Measurements from ENCODE around the gene SLN. TPM values are rescaled to one million over a fixed set of nuclear protein-coding genes. Genes with fewer than 3 reads are reported as not detected.

SLN gene
- total RNA-seq, 1 experiment from 2014 or later = not detected

DNA sequence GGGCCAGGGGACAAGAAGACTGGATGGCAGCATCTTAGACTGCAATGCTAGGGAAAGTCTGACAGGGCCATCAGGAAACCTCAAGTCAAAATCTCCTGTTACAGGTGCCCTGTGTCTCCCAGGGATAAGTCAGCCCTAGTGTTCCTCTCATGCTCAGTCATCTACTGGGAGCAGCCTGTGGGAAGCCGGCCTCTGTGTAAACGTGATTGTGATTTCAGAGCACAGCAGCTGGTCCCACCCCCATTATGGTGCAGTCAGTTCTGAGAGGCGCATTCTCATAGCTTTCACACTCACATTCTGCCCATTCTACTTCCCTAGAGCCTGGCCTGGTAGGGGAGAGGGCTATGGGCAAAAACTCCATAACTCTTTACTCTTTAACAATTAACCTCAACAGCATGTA is 7.2 kb upstream of the SLN start:
- Histone ChIP-seq H3K4me3 (replicated peaks in 1 of 2; ENCODE audit: low read depth in 1 of 2, low read length in 2 of 2) (no peak overlapping the region), H3K27me3 (ENCODE audit: insufficient read depth, low read length) (no peaks in the 10 kb centered on the region), H3K4me1 (ENCODE audit: control insufficient read depth in 1 of 2, insufficient read depth in 2 of 2, low read length in 2 of 2) (no peaks in the 10 kb centered on the region), H3K27ac (ENCODE audit: low read depth, low read length) (no peak overlapping the region), H3K9ac (ENCODE audit: low read length) (no peak overlapping the region), H3K4me2 (ENCODE audit: low read length) (no peak overlapping the region), H3K36me3 (ENCODE audit: control insufficient read depth in 1 of 2, insufficient read depth in 2 of 2, low read length in 2 of 2) (no peaks in the 10 kb centered on the region), H3K9me3 (ENCODE audit: control insufficient read depth in 1 of 2, insufficient read depth in 1 of 2, low read depth in 1 of 2, low read length in 2 of 2) (no peaks in the 10 kb centered on the region), H3K79me2 (ENCODE audit: insufficient read depth, low read length) (no peaks in the 10 kb centered on the region), H3K9me2 (ENCODE audit: insufficient read depth) (no peaks in the 10 kb centered on the region), H2AFZ (ENCODE audit: low read depth, low read length, poor library complexity, severe bottlenecking) (no peak overlapping the region), H4K20me1 (ENCODE audit: insufficient read depth) (no peaks in the 10 kb centered on the region)
- intact Hi-C loops (cut with micrococcal nuclease) = no loop called here
- POLR2A ChIA-PET = no interaction called here
- DNase-seq (ENCODE audit: low read depth, low spot score) (no peak), ATAC-seq (no peak)
- TF ChIP-seq EGR1 (IDR thresholded peaks at IDR 0.05; ENCODE audit: low read depth) (no peak), SP1 (IDR thresholded peaks at IDR 0.05; ENCODE audit: low read depth) (no peak), TCF7L2 (IDR thresholded peaks at IDR 0.05; ENCODE audit: borderline replicate concordance, extremely low read depth, insufficient read depth, insufficient read length) (no peak)
- RAD21 ChIA-PET (ENCODE audit: low non-redundant PET in 1 of 2, low total read pairs in 2 of 2, uncharacterized antibody in 2 of 2, unreplicated experiment in 2 of 2) = no interaction called here
- no TSS peak for BruUV-seq (replicated peaks)
- CTCF ChIA-PET = no interaction called here

DNA sequence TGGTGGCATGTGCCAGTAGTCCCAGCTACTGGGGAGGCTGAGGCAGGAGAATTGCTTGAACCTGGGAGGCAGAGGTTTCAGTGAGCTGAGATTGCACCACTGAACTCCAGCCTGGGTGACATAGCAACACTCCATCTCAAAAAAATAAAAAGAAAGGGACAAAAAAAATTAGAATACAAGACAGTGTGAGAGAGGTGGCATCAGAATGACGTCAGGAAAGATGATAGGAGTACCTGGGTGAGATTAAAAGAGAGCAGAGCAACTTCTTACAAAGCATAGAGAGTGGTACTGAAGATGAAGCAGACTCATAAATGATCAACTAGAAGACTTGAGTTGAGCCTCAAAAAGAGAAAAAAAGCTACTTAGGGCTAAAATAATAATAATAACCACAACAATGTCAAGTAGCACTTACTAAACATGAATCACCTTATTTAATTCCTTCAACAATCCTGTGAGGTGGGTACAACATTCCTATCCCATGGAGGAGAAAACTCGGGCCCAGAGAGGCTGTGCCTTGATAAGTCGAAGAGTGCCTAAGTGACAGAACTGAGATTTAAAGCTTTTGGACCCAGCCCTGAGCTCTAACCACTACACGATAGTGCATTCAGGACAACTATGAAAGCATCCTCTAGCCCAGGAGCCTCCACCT is 5.2 kb upstream of the SLN start:
- Histone ChIP-seq H3K36me3 (ENCODE audit: control insufficient read depth in 1 of 2, insufficient read depth in 2 of 2, low read length in 2 of 2) (no peaks in the 10 kb centered on the region), H3K9me2 (ENCODE audit: insufficient read depth) (no peaks in the 10 kb centered on the region), H3K4me2 (ENCODE audit: low read length) (no peak overlapping the region), H3K27ac (ENCODE audit: low read depth, low read length) (no peak overlapping the region), H3K9me3 (ENCODE audit: control insufficient read depth in 1 of 2, insufficient read depth in 1 of 2, low read depth in 1 of 2, low read length in 2 of 2) (no peaks in the 10 kb centered on the region), H3K9ac (ENCODE audit: low read length) (no peak overlapping the region), H3K4me1 (ENCODE audit: control insufficient read depth in 1 of 2, insufficient read depth in 2 of 2, low read length in 2 of 2) (no peaks in the 10 kb centered on the region), H3K27me3 (ENCODE audit: insufficient read depth, low read length) (no peaks in the 10 kb centered on the region), H3K4me3 (replicated peaks in 1 of 2; ENCODE audit: low read depth in 1 of 2, low read length in 2 of 2) (no peak overlapping the region), H2AFZ (ENCODE audit: low read depth, low read length, poor library complexity, severe bottlenecking) (no peak overlapping the region), H3K79me2 (ENCODE audit: insufficient read depth, low read length) (no peaks in the 10 kb centered on the region), H4K20me1 (ENCODE audit: insufficient read depth) (no peaks in the 10 kb centered on the region)
- POLR2A ChIA-PET = no interaction called here
- BruUV-seq (replicated peaks) = no TSS peak
- ATAC-seq (no peak), DNase-seq (ENCODE audit: low read depth, low spot score) (no peak)
- intact Hi-C loops (cut with micrococcal nuclease) = no loop called here
- CTCF ChIA-PET = no interaction called here
- RAD21 ChIA-PET (ENCODE audit: low non-redundant PET in 1 of 2, low total read pairs in 2 of 2, uncharacterized antibody in 2 of 2, unreplicated experiment in 2 of 2) = no interaction called here
- TF ChIP-seq, protein P1, sequence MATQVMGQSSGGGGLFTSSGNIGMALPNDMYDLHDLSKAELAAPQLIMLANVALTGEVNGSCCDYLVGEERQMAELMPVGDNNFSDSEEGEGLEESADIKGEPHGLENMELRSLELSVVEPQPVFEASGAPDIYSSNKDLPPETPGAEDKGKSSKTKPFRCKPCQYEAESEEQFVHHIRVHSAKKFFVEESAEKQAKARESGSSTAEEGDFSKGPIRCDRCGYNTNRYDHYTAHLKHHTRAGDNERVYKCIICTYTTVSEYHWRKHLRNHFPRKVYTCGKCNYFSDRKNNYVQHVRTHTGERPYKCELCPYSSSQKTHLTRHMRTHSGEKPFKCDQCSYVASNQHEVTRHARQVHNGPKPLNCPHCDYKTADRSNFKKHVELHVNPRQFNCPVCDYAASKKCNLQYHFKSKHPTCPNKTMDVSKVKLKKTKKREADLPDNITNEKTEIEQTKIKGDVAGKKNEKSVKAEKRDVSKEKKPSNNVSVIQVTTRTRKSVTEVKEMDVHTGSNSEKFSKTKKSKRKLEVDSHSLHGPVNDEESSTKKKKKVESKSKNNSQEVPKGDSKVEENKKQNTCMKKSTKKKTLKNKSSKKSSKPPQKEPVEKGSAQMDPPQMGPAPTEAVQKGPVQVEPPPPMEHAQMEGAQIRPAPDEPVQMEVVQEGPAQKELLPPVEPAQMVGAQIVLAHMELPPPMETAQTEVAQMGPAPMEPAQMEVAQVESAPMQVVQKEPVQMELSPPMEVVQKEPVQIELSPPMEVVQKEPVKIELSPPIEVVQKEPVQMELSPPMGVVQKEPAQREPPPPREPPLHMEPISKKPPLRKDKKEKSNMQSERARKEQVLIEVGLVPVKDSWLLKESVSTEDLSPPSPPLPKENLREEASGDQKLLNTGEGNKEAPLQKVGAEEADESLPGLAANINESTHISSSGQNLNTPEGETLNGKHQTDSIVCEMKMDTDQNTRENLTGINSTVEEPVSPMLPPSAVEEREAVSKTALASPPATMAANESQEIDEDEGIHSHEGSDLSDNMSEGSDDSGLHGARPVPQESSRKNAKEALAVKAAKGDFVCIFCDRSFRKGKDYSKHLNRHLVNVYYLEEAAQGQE (IDR thresholded peaks at IDR 0.05; ENCODE audit: low read depth) = no peak
- no peak for TF ChIP-seq EGR1 (IDR thresholded peaks at IDR 0.05; ENCODE audit: low read depth)
- TF ChIP-seq SRF (IDR thresholded peaks at IDR 0.05; ENCODE audit: low read depth) = no peak
- TF ChIP-seq, protein P2, sequence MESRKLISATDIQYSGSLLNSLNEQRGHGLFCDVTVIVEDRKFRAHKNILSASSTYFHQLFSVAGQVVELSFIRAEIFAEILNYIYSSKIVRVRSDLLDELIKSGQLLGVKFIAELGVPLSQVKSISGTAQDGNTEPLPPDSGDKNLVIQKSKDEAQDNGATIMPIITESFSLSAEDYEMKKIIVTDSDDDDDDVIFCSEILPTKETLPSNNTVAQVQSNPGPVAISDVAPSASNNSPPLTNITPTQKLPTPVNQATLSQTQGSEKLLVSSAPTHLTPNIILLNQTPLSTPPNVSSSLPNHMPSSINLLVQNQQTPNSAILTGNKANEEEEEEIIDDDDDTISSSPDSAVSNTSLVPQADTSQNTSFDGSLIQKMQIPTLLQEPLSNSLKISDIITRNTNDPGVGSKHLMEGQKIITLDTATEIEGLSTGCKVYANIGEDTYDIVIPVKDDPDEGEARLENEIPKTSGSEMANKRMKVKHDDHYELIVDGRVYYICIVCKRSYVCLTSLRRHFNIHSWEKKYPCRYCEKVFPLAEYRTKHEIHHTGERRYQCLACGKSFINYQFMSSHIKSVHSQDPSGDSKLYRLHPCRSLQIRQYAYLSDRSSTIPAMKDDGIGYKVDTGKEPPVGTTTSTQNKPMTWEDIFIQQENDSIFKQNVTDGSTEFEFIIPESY (IDR thresholded peaks at IDR 0.05; ENCODE audit: extremely low read depth, insufficient replicate concordance, low read length) = no peak
- no peak for TF ChIP-seq TCF7L2 (IDR thresholded peaks at IDR 0.05; ENCODE audit: borderline replicate concordance, extremely low read depth, insufficient read depth, insufficient read length)
- TF ChIP-seq POLR2AphosphoS5 (IDR thresholded peaks at IDR 0.05; ENCODE audit: low read depth, low read length) = no peak
- TF ChIP-seq, protein P3, sequence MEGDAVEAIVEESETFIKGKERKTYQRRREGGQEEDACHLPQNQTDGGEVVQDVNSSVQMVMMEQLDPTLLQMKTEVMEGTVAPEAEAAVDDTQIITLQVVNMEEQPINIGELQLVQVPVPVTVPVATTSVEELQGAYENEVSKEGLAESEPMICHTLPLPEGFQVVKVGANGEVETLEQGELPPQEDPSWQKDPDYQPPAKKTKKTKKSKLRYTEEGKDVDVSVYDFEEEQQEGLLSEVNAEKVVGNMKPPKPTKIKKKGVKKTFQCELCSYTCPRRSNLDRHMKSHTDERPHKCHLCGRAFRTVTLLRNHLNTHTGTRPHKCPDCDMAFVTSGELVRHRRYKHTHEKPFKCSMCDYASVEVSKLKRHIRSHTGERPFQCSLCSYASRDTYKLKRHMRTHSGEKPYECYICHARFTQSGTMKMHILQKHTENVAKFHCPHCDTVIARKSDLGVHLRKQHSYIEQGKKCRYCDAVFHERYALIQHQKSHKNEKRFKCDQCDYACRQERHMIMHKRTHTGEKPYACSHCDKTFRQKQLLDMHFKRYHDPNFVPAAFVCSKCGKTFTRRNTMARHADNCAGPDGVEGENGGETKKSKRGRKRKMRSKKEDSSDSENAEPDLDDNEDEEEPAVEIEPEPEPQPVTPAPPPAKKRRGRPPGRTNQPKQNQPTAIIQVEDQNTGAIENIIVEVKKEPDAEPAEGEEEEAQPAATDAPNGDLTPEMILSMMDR (IDR thresholded peaks at IDR 0.05 in 2 of 3, conservative IDR thresholded peaks at IDR 0.05 in 1 of 3; ENCODE audit: borderline replicate concordance in 1 of 3, insufficient read depth in 1 of 3, low read depth in 2 of 3, low read length in 2 of 3) = no peak
- no peak for TF ChIP-seq CEBPB (IDR thresholded peaks at IDR 0.05; ENCODE audit: low read depth)
- no peak for TF ChIP-seq EZH2phosphoT487 (IDR thresholded peaks at IDR 0.05; ENCODE audit: borderline replicate concordance)
- TF ChIP-seq SIN3A (IDR thresholded peaks at IDR 0.05; ENCODE audit: low read depth) = no peak
- no peak for TF ChIP-seq ZNF274 (IDR thresholded peaks at IDR 0.05; ENCODE audit: low read depth, low read length)

Measured in HCT116 (cell line).